ENCODE measurements around the gene MFNG.

MFNG gene

DNA sequence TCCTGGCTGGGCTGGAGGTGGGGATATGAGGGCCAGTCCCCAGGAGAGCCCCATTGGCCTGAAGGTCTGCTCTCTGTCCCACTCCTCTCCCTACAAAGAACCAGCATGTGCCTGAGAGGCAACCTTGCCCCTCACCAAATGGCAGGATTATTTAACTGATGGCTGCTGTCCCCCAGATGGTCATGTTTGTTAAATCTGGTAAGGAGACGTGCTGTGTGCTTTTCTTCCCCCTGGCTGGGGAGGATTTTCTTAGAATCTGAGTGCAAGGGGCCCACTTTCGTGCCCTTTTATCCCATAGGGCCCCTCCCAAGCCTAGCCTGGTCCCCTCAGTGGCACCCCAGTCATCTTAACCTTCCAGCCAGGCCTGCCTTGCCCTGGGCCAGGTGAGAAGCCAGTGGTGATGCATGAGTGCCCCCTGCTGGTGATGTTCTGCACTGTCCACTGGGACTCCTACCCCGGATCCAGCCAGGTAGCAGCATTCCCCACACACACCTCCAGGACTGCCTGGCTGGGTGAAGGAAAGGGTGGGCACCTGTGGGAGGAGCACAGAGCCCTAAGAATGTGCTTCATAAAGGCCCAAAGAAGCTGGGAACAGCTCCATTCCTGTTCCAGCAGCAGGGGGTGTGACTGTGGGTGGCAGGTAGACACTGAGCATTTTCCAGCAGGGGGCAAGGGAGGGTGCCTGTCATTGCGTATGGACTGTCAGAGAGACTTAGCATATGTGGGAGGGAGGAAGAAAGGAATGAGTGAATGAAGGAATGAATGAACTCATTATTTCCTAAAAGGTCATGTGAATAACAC lies 28.9 kb downstream of the MFNG start:
- TF ChIP-seq, protein P1, sequence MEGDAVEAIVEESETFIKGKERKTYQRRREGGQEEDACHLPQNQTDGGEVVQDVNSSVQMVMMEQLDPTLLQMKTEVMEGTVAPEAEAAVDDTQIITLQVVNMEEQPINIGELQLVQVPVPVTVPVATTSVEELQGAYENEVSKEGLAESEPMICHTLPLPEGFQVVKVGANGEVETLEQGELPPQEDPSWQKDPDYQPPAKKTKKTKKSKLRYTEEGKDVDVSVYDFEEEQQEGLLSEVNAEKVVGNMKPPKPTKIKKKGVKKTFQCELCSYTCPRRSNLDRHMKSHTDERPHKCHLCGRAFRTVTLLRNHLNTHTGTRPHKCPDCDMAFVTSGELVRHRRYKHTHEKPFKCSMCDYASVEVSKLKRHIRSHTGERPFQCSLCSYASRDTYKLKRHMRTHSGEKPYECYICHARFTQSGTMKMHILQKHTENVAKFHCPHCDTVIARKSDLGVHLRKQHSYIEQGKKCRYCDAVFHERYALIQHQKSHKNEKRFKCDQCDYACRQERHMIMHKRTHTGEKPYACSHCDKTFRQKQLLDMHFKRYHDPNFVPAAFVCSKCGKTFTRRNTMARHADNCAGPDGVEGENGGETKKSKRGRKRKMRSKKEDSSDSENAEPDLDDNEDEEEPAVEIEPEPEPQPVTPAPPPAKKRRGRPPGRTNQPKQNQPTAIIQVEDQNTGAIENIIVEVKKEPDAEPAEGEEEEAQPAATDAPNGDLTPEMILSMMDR (conservative IDR thresholded peaks at IDR 0.05; ENCODE audit: low read depth, low read length), result peak; percentile 97
- Histone ChIP-seq H3K27me3 (ENCODE audit: insufficient read depth, low read depth) (no peaks in the 10 kb centered on the region), H3K4me2 (no peak overlapping the region), H2AFZ (ENCODE audit: low read depth) (no peak overlapping the region), H3K9ac (no peak overlapping the region), H3K36me3 (ENCODE audit: insufficient read depth) (no peaks in the 10 kb centered on the region), H3K27ac (no peak overlapping the region), H3K4me3 (IDR thresholded peaks at IDR 0.05; ENCODE audit: insufficient read depth, low read depth, low read length) (no peak overlapping the region), H3K4me1 (ENCODE audit: low read depth, poor library complexity, severe bottlenecking) (no peaks in the 10 kb centered on the region), H4K20me1 (ENCODE audit: insufficient read depth) (no peaks in the 10 kb centered on the region), H3K79me2 (ENCODE audit: insufficient read depth, low read depth) (no peaks in the 10 kb centered on the region)

DNA sequence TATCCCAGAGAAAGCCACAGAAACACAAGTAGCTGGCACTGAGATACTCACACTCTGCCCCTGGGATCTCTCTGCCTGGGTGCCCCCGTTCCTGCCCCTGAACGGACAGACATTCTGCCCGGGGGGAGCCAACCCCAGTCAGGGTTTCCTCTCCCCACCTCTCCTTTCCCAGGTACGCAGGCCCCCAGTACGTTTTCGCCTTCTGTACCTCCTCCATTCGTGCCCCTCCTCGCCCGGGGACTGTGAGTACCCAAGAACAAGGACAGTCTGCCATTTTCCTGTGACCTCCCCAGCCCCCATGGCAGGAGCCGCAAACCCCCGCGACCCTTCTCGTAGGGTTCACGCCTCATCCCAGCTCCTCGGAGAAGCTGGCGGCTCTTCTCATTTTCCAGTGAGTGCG lies 29.8 kb downstream of the MFNG start:
- H3K79me2 ChIP-seq (ENCODE audit: insufficient read depth, low read depth), result no peaks in the 10 kb centered on the region
- no peak overlapping the region for H2AFZ ChIP-seq (ENCODE audit: low read depth)
- H3K4me3 ChIP-seq (IDR thresholded peaks at IDR 0.05; ENCODE audit: insufficient read depth, low read depth, low read length), result no peak overlapping the region
- H3K27ac ChIP-seq, result no peak overlapping the region
- H3K9ac ChIP-seq, result no peak overlapping the region
- TF ChIP-seq, protein P1 (conservative IDR thresholded peaks at IDR 0.05; ENCODE audit: low read depth, low read length), result no peak
- no peaks in the 10 kb centered on the region for H4K20me1 ChIP-seq (ENCODE audit: insufficient read depth)
- H3K4me2 ChIP-seq, result no peak overlapping the region
- no peaks in the 10 kb centered on the region for H3K27me3 ChIP-seq (ENCODE audit: insufficient read depth, low read depth)
- H3K4me1 ChIP-seq (ENCODE audit: low read depth, poor library complexity, severe bottlenecking), result no peaks in the 10 kb centered on the region
- H3K36me3 ChIP-seq (ENCODE audit: insufficient read depth), result no peaks in the 10 kb centered on the region

DNA sequence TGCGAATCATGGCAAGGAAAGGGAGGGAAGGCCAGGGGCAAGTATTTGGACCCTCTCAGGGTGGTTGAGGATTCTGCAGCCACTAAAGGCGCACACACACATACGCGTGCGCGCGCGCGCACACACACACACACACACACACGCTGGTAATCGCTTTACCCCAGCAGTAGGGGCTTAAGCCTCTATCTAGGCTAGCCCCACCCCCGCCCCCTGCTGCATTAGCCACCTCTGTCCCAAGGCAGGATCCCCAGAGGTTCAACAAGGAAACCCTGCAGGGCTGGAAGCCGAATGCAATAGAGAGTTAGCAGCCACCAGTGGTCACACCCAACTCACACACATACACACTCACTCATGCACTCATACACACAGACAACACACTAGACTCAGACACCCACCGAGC lies 30.3 kb downstream of the MFNG start:
- Histone ChIP-seq H3K4me1 (ENCODE audit: low read depth, poor library complexity, severe bottlenecking) (no peaks in the 10 kb centered on the region), H3K27ac (no peak overlapping the region), H3K9ac (no peak overlapping the region), H3K36me3 (ENCODE audit: insufficient read depth) (no peaks in the 10 kb centered on the region), H2AFZ (ENCODE audit: low read depth) (no peak overlapping the region), H4K20me1 (ENCODE audit: insufficient read depth) (no peaks in the 10 kb centered on the region), H3K4me2 (no peak overlapping the region), H3K27me3 (ENCODE audit: insufficient read depth, low read depth) (no peaks in the 10 kb centered on the region), H3K4me3 (IDR thresholded peaks at IDR 0.05; ENCODE audit: insufficient read depth, low read depth, low read length) (no peak overlapping the region), H3K79me2 (ENCODE audit: insufficient read depth, low read depth) (no peaks in the 10 kb centered on the region)
- TF ChIP-seq, protein P1 (conservative IDR thresholded peaks at IDR 0.05; ENCODE audit: low read depth, low read length), result no peak

DNA sequence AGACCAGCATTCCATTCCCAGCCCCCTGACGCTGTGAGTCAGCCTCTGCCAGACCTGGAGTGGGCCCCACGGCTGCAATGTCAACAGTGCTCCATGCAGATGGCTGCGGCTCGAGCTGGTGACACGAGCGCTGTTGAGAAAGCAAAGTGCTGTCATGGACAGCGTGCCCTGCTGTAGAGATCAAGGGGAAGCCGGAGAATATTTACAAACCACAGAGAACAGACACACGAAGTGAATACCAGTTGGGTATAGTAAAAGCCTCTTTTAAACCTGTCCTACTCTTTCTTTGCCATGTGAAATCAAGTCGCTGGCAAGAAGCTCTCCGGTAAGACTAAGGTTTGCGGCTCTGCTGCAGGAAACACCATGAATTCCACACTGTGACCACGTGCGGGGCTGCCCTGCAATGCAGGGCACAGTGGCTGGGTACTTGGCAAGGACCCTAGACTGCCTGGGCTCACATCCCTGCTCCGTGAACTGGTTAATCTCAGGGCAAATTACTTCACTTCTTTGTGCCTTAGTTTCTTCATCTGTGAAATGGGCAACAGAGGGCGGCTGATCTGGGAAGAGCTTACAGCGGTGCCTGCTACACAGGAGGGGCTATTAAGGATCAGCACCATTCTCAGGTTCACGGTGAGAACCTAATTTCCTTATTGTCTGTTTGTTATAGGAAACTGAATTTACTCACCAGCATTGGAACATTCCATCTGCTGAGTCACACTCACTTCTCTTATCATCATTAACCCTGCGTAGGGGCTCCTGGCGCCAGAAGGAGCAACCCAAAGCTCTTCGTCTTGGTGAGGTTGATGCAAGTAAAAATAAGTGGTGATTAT lies 31.1 kb downstream of the MFNG start:
- TF ChIP-seq, protein P1 (conservative IDR thresholded peaks at IDR 0.05; ENCODE audit: low read depth, low read length), result no peak
- Histone ChIP-seq H3K36me3 (ENCODE audit: insufficient read depth) (no peaks in the 10 kb centered on the region), H4K20me1 (ENCODE audit: insufficient read depth) (no peaks in the 10 kb centered on the region), H3K27ac (no peak overlapping the region), H3K4me3 (IDR thresholded peaks at IDR 0.05; ENCODE audit: insufficient read depth, low read depth, low read length) (no peak overlapping the region), H2AFZ (ENCODE audit: low read depth) (no peak overlapping the region), H3K9ac (no peak overlapping the region), H3K27me3 (ENCODE audit: insufficient read depth, low read depth) (no peaks in the 10 kb centered on the region), H3K4me2 (no peak overlapping the region), H3K4me1 (ENCODE audit: low read depth, poor library complexity, severe bottlenecking) (no peaks in the 10 kb centered on the region), H3K79me2 (ENCODE audit: insufficient read depth, low read depth) (no peaks in the 10 kb centered on the region)
